ENCODE measurements around the gene MIOX.

The MIOX gene

GRCh38 chr22:50525104-50525857, 38.6 kb downstream of the MIOX start, which contains the start of gene SCO2:
Gene SCO2, minus strand, starts transcription at chr22:50525598. Its CDS starts 1,187 bp downstream, at chr22:50524411.
- peaks cover 23% of the 10 kb centered on the region for H3K4me1 Mint-ChIP-seq
- H3K36me3 Mint-ChIP-seq (ENCODE audit: low read depth): peaks cover 12% of the 10 kb centered on the region
- peak within 1 kb of the TSS; percentile 90 for H3K27ac Mint-ChIP-seq
- no peaks in the 10 kb centered on the region for H3K9me3 Mint-ChIP-seq
- peaks cover 28% of the 10 kb centered on the region for H3K27me3 Mint-ChIP-seq (ENCODE audit: low read depth, poor library complexity)
- DNase-seq: peak; percentile 98
- TF ChIP-seq CTCF (IDR thresholded peaks at IDR 0.05): peak; percentile 34
- H3K4me3 Mint-ChIP-seq: peak within 1 kb of the TSS; percentile 92

- H3K27me3 Mint-ChIP-seq (ENCODE audit: low read depth, poor library complexity): peaks cover 33% of the 10 kb centered on the region
- H3K27ac Mint-ChIP-seq: no peak overlapping the region
- H3K4me3 Mint-ChIP-seq: peak overlapping the region; percentile 92
- peaks cover 23% of the 10 kb centered on the region for H3K4me1 Mint-ChIP-seq
- DNase-seq: no peak
- H3K36me3 Mint-ChIP-seq (ENCODE audit: low read depth): peaks cover 12% of the 10 kb centered on the region
- H3K9me3 Mint-ChIP-seq: no peaks in the 10 kb centered on the region
- no peak for TF ChIP-seq CTCF (IDR thresholded peaks at IDR 0.05)
Measured at GRCh38 chr22:50525858-50526107, 39.1 kb downstream of the MIOX start.

GRCh38 chr22:50526108-50526833, 39.6 kb downstream of the MIOX start:
- peak; percentile 51 for TF ChIP-seq CTCF (IDR thresholded peaks at IDR 0.05)
- peaks cover 12% of the 10 kb centered on the region for H3K36me3 Mint-ChIP-seq (ENCODE audit: low read depth)
- H3K27me3 Mint-ChIP-seq (ENCODE audit: low read depth, poor library complexity): peaks cover 38% of the 10 kb centered on the region
- peak overlapping the region; percentile 72 for H3K4me3 Mint-ChIP-seq
- H3K4me1 Mint-ChIP-seq: peaks cover 23% of the 10 kb centered on the region
- DNase-seq: peak; percentile 84
- H3K9me3 Mint-ChIP-seq: no peaks in the 10 kb centered on the region
- H3K27ac Mint-ChIP-seq: no peak overlapping the region

- no peak for DNase-seq
- no peak for TF ChIP-seq CTCF (IDR thresholded peaks at IDR 0.05)
- Mint-ChIP-seq H3K9me3 (no peaks in the 10 kb centered on the region), H3K27ac (no peak overlapping the region), H3K4me1 (peaks cover 23% of the 10 kb centered on the region), H3K27me3 (ENCODE audit: low read depth, poor library complexity) (peaks cover 40% of the 10 kb centered on the region), H3K36me3 (ENCODE audit: low read depth) (peaks cover 12% of the 10 kb centered on the region), H3K4me3 (peak overlapping the region; percentile 72)
Measured at GRCh38 chr22:50526834-50527801, 40.5 kb downstream of the MIOX start.

- H3K36me3 Mint-ChIP-seq (ENCODE audit: low read depth): peaks cover 12% of the 10 kb centered on the region
- peaks cover 46% of the 10 kb centered on the region for H3K27me3 Mint-ChIP-seq (ENCODE audit: low read depth, poor library complexity)
- peak overlapping the region; percentile 72 for H3K4me3 Mint-ChIP-seq
- H3K9me3 Mint-ChIP-seq: no peaks in the 10 kb centered on the region
- DNase-seq: no peak
- no peak overlapping the region for H3K27ac Mint-ChIP-seq
- no peak for TF ChIP-seq CTCF (IDR thresholded peaks at IDR 0.05)
- H3K4me1 Mint-ChIP-seq: peaks cover 29% of the 10 kb centered on the region
Measured at GRCh38 chr22:50527921-50528681, 41.4 kb downstream of the MIOX start.
